ENCODE data around the gene LENG9.

GRCh38 chr19:54455786-54456422 is 7.7 kb downstream of the LENG9 start:
- no peak for TF ChIP-seq ZNF518A (tag by site-specific recombination; conservative IDR thresholded peaks at IDR 0.05; ENCODE audit: low read depth)
- TF ChIP-seq ZNF155 (tag by site-specific recombination; IDR thresholded peaks at IDR 0.05) = no peak
- no peak for TF ChIP-seq ZNF561 (tag by site-specific recombination; IDR thresholded peaks at IDR 0.05; ENCODE audit: borderline replicate concordance)
- no peak for TF ChIP-seq YY1 (tag by site-specific recombination; IDR thresholded peaks at IDR 0.05)
- no peak for TF ChIP-seq ZNF350 (tag by site-specific recombination; IDR thresholded peaks at IDR 0.05)
- TF ChIP-seq ZNF24 (tag by site-specific recombination; IDR thresholded peaks at IDR 0.05) = no peak
- no peak for TF ChIP-seq ATF2 (tag by site-specific recombination; IDR thresholded peaks at IDR 0.05; ENCODE audit: low read depth)
- TF ChIP-seq ZNF555 (tag by site-specific recombination; conservative IDR thresholded peaks at IDR 0.05) = no peak
- no peak for TF ChIP-seq ZBTB7A (tag by site-specific recombination; IDR thresholded peaks at IDR 0.05; ENCODE audit: low read depth)
- no peak for TF ChIP-seq ZNF37A (tag by site-specific recombination; IDR thresholded peaks at IDR 0.05)
- no peak for TF ChIP-seq CTCF (tag by site-specific recombination; IDR thresholded peaks at IDR 0.05)
- TF ChIP-seq, protein P1, sequence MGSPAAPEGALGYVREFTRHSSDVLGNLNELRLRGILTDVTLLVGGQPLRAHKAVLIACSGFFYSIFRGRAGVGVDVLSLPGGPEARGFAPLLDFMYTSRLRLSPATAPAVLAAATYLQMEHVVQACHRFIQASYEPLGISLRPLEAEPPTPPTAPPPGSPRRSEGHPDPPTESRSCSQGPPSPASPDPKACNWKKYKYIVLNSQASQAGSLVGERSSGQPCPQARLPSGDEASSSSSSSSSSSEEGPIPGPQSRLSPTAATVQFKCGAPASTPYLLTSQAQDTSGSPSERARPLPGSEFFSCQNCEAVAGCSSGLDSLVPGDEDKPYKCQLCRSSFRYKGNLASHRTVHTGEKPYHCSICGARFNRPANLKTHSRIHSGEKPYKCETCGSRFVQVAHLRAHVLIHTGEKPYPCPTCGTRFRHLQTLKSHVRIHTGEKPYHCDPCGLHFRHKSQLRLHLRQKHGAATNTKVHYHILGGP (tag by site-specific recombination; IDR thresholded peaks at IDR 0.05) = no peak
- no peak for TF ChIP-seq MZF1 (tag by site-specific recombination; IDR thresholded peaks at IDR 0.05; ENCODE audit: borderline replicate concordance)
- TF ChIP-seq TSHZ1 (tag by site-specific recombination; IDR thresholded peaks at IDR 0.05; ENCODE audit: borderline replicate concordance) = no peak
